ENCODE measurements around the gene VAV2.
A peak's percentile ranks its signal among the peaks of the same experiment; 100 is the strongest.

The VAV2 gene

DNA sequence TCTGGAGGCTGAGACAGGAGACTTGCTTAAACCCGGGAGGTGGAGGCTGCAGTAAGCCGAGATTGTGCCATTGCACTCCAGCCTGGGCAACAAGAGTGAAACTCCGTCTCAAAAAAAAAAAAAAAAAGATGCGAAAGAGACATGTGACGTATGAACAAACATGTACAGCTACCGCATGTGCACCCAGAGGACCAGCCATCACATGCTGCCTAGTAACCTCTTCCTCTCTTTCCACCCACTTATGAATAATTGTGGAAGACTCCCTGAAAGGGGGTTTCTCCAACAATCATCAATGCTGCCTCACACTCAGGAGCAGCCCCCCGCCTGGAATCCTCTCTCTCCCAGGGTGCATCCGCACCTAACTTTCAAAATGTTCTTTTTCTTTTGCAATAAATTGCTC, 256.2 kb downstream of the VAV2 start:
- peaks cover 44% of the 10 kb centered on the region for H4K20me1 ChIP-seq
- H3K9me3 ChIP-seq = no peaks in the 10 kb centered on the region
- H3K4me2 ChIP-seq = peak overlapping the region; percentile 100
- peaks cover 86% of the 10 kb centered on the region for H3K4me1 ChIP-seq
- no peak overlapping the region for H3K4me3 ChIP-seq
- H3K9ac ChIP-seq = no peak overlapping the region
- no peak for TF ChIP-seq Cebpa-rat (IDR thresholded peaks at IDR 0.05)
- H3K36me3 ChIP-seq = no peaks in the 10 kb centered on the region
- H3K27me3 ChIP-seq = no peaks in the 10 kb centered on the region
- no peak overlapping the region for H3K27ac ChIP-seq

DNA sequence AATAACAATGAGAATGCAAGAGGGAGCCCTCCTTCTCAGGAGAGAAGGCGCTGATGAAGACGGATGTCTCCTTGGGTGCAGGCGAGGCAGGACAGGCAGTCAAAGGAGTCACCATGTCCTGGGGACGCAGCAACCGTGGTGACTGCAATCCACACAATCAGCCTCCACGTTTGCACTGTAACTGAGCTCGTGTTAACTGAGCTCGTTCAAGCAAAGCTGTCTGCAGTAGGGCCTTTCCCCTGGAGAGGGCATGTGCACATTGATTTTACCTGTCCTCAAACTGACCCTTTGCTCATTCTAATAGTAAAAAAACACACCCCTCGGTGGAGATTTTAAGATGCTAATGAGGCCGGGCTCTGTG, 256.7 kb downstream of the VAV2 start:
- H3K9me3 ChIP-seq = no peaks in the 10 kb centered on the region

DNA sequence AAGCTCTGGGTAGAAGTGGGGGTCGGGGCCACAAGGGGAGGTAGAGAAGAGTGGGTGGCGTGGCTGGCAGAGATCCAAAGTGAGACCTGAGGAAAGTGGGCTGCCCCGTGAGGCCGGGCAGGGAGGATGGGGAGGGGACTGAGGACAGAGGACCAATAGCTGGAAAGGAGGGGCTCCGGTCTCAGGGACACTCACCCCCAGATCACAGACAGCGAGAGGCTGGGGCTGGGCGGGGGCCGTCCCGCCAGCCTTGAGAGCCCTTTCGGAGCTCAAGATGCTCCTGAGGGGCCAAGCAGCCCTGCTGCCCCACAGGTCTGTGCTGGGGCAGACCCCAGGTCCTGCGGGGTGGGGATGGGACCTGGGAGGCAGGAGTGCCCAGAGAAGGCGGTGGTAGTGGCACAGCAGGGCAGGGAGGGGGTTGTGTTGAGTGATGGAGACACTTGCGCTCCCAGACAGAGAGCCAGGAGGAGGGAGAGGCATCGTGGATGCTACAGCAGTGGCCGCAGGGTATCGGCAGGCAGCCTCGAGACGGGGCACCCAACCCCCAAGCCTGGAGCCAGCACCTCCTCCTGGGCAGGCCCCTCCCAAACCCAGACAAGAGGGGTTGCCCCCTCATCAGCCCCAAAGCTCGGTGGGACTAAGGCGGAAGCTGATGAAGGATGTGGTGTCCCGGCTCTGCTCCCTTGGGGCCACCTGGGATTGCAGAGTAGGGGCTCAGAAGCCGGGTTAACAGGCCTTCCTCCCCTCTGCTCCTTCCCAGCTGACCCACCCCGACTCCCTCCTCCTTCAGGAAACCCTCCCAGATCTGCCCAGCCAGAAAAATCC, 257.3 kb downstream of the VAV2 start:
- H4K20me1 ChIP-seq = peaks cover 44% of the 10 kb centered on the region
- H3K9ac ChIP-seq = peak overlapping the region; percentile 29; the same call in 1 of the 2 replicates
- H3K9me3 ChIP-seq = no peaks in the 10 kb centered on the region
- H3K4me3 ChIP-seq = peak overlapping the region; percentile 54
- no peaks in the 10 kb centered on the region for H3K27me3 ChIP-seq
- H3K4me2 ChIP-seq = peak overlapping the region; percentile 100
- peaks cover 78% of the 10 kb centered on the region for H3K4me1 ChIP-seq
- peak overlapping the region; percentile 44; the same call in 1 of the 2 replicates for H3K27ac ChIP-seq
- TF ChIP-seq Cebpa-rat (IDR thresholded peaks at IDR 0.05) = no peak
- H3K36me3 ChIP-seq = no peaks in the 10 kb centered on the region

More for the DNA sequence above, 256.7 kb downstream of the VAV2 start:
- H3K4me3 ChIP-seq = peak overlapping the region; percentile 54
- H3K4me1 ChIP-seq = peaks cover 84% of the 10 kb centered on the region
- H3K27me3 ChIP-seq = no peaks in the 10 kb centered on the region
- no peak for TF ChIP-seq Cebpa-rat (IDR thresholded peaks at IDR 0.05)
- H4K20me1 ChIP-seq = peaks cover 44% of the 10 kb centered on the region
- H3K27ac ChIP-seq = no peak overlapping the region
- H3K36me3 ChIP-seq = no peaks in the 10 kb centered on the region
- no peak overlapping the region for H3K9ac ChIP-seq
- H3K4me2 ChIP-seq = peak overlapping the region; percentile 100

DNA sequence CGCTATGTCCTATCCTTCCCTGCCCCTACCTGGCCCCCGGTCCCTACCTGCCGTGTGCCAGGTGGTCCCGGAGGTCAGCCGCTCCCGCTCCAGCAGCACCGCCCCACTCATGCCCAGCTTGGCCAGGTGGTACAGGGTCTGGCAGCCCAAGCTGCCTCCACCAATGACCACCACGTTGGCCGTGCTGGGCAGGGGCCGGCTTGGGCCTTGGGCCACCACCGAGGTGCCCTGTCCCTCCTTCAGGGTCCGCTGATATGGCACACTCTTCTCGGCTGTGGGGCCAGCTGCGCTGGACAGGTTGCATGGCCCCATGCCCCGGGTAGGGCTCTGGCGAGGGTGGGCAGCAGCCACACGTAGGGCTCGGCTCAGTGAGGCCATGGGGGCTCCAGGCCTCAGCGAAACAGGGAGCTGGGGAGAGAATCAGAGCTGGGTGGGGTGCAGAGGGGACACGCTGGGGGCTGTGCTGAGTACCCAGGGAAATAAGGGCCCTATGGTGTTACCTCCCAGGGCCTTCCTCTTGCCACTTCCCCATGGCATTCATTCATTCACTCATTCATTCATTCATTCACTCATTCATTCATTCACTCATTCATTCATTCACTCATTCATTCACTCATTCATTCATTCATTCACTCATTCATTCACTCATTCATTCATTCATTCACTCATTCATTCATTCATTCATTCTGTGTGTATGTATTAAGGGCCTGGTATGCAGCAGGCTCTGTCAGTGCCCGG, 258.2 kb downstream of the VAV2 start:
- no peak overlapping the region; the same call in 1 of the 2 replicates for H3K4me3 ChIP-seq

DNA sequence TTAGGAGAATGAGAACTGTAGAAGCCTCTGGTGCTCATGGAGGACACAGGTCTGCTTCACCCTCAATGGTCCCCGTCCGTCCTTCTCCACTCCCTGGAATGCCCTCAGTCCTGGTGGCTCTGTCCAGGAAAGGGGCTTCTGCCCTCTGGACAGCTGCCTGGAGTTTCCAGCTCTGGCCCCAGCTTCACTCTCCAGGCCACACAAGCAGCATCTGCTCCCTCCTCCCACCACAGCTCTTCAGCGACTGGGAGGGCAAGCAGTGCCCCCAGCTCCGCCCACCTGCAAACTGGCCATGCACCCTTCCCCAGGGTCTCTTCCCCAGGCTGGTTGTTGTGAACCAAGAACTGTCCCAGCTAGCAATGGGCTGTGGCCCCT, 258.7 kb downstream of the VAV2 start:
- H3K9me3 ChIP-seq = no peaks in the 10 kb centered on the region
- no peaks in the 10 kb centered on the region for H3K27me3 ChIP-seq
- no peak overlapping the region for H3K4me3 ChIP-seq
- no peaks in the 10 kb centered on the region for H3K36me3 ChIP-seq
- H3K27ac ChIP-seq = no peak overlapping the region
- peaks cover 44% of the 10 kb centered on the region for H4K20me1 ChIP-seq
- no peak overlapping the region for H3K9ac ChIP-seq
- H3K4me2 ChIP-seq = peak overlapping the region; percentile 100
- H3K4me1 ChIP-seq = peaks cover 64% of the 10 kb centered on the region
- no peak for TF ChIP-seq Cebpa-rat (IDR thresholded peaks at IDR 0.05)

More for the DNA sequence above, 258.2 kb downstream of the VAV2 start:
- H3K27ac ChIP-seq = no peak overlapping the region
- no peaks in the 10 kb centered on the region for H3K27me3 ChIP-seq
- H3K4me1 ChIP-seq = peaks cover 70% of the 10 kb centered on the region
- H3K4me2 ChIP-seq = peak overlapping the region; percentile 100
- H3K9ac ChIP-seq = no peak overlapping the region
- peaks cover 44% of the 10 kb centered on the region for H4K20me1 ChIP-seq
- H3K36me3 ChIP-seq = no peaks in the 10 kb centered on the region
- no peaks in the 10 kb centered on the region for H3K9me3 ChIP-seq
- TF ChIP-seq Cebpa-rat (IDR thresholded peaks at IDR 0.05) = no peak

DNA sequence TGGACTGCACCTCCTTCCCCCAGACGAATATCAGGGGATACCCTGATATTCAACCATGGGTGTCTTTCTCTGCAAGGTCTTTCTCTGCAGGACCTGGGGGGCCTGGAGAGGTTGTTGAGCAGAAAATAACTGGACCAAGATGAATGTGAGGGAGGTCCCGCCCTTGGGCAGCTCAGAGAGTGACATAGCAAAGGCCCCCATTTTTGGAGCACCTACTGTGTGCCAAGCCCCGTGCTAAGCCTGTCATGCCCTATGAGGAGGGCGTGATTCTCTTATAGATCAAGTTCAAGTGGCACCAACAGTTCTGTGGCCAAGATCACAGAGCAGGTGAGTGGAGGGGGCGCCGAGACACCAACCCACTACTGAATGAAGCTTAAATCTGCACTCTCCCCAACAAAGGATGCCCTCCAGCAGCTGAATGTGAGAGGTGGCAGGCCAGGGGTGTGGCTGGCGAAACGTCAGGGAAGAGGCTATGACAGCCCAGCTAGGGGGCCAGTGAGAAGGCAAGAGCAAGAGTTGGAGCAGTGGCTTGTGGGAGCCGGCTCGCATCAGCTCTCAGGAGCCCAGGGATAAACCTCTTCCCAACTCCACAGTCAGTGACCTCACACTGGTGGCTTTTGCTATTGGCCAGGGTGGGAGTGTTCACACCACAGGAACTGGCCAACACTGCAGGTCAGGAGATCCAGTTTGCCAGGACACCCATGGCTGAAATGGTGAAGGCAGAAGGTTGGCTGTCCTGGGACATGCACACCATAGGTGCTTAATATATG, 259.3 kb downstream of the VAV2 start:
- H3K4me3 ChIP-seq = no peak overlapping the region
- no peaks in the 10 kb centered on the region for H3K9me3 ChIP-seq
- no peak for TF ChIP-seq Cebpa-rat (IDR thresholded peaks at IDR 0.05)
- H3K4me1 ChIP-seq = peaks cover 63% of the 10 kb centered on the region
- peak overlapping the region; percentile 100 for H3K4me2 ChIP-seq
- H3K36me3 ChIP-seq = no peaks in the 10 kb centered on the region
- H3K27me3 ChIP-seq = no peaks in the 10 kb centered on the region
- no peak overlapping the region for H3K27ac ChIP-seq
- H4K20me1 ChIP-seq = peaks cover 42% of the 10 kb centered on the region
- H3K9ac ChIP-seq = no peak overlapping the region

DNA sequence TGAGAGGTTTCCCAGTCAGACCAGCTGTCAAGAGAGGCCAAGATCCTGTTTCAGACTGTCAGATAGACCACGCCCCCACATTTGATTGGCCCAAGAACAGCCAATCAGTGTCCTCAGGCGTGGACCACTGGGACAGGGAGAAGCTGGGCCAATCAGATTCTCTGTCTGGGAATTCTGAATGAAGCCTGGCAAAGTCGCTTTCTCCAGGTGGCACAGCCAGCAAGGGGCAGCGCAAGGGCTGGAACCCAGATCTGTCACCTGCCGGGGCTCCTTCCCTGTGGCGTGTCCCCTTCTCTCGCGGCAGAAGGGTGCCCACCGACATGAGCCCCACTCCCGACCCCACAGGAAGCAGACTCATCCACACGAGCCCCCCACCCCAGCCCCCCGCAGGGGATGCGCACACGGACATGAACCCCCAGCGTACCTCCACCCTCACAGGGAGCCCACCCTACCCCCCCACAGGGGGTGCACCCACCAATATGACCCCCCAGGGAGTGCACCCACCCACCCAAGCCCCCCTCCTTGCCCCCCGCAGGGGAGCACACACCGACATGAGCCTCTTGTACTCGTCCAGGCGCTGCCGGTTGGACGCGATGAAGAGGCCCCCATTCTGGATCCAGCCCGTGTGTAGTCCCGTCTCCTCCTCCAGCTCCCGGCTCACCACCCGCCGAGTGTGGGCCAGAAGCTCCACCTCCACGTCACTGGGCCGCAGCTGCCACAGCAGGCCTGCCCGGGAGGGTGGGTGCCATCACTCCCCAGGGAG, 260.1 kb downstream of the VAV2 start:
- H4K20me1 ChIP-seq = peaks cover 40% of the 10 kb centered on the region
- no peaks in the 10 kb centered on the region for H3K9me3 ChIP-seq
- no peak overlapping the region for H3K27ac ChIP-seq
- no peak for TF ChIP-seq Cebpa-rat (IDR thresholded peaks at IDR 0.05)
- no peak overlapping the region for H3K9ac ChIP-seq
- H3K4me2 ChIP-seq = no peak overlapping the region
- H3K36me3 ChIP-seq = no peaks in the 10 kb centered on the region
- no peaks in the 10 kb centered on the region for H3K27me3 ChIP-seq
- peaks cover 63% of the 10 kb centered on the region for H3K4me1 ChIP-seq
- H3K4me3 ChIP-seq = no peak overlapping the region

DNA sequence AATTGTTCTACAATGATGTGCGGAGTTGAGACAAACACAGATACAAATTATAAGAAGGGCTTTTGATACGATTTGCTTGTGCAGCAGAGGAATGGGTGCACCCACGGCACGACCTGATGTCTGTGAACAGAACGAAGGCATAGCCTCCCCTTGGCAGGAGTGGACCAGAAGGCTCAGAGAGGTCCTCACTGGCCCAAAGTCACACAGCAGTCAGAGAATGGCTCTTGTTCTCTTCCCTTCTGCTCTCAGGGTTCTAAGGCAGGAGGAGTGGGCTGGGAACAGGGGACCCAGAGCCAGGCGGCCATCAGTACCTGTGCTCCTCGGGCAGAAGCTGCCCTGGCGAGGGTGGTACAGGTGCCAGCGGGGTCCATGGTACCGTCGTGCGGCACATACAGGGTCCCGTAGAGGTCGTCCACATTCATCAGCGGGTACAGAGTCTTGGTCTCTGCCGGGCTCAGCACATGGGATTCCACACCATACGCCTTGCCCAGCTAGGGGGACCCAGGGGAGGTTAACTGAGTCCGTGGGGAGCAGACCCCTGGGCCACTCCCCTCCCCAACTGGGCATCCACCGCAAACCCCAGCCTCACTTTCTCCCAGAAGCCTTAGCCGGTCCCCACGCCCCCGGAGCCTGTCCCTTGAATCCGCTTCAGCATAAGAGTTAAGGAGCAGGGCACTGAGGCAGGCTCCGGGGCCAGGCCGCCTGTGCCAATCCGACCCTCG, 261.0 kb downstream of the VAV2 start:
- no peak overlapping the region for H3K4me2 ChIP-seq
- H3K9ac ChIP-seq = no peak overlapping the region
- H3K36me3 ChIP-seq = no peaks in the 10 kb centered on the region
- no peak overlapping the region for H3K27ac ChIP-seq
- peaks cover 63% of the 10 kb centered on the region for H3K4me1 ChIP-seq
- no peaks in the 10 kb centered on the region for H3K9me3 ChIP-seq
- H3K27me3 ChIP-seq = no peaks in the 10 kb centered on the region
- H4K20me1 ChIP-seq = peaks cover 45% of the 10 kb centered on the region
- TF ChIP-seq Cebpa-rat (IDR thresholded peaks at IDR 0.05) = no peak
- H3K4me3 ChIP-seq = no peak overlapping the region
